ENCODE data around the gene GLP2R. TPM values are rescaled to one million over a fixed set of nuclear protein-coding genes. Genes with fewer than 3 reads are reported as not detected.

The GLP2R gene
- total RNA-seq, 1 donor from 2014 or later = not detected

- intact Hi-C loops (cut with DNase I) = no loop called here
- no peak for DNase-seq (ENCODE audit: low spot score in 2 of 2)
Measured at GRCh38 chr17:9798724-9799123, 27.0 kb upstream of the GLP2R start.

GRCh38 chr17:9801505-9801904 is 24.2 kb upstream of the GLP2R start:
- intact Hi-C loops (cut with DNase I) = no loop called here
- no peaks in the 10 kb centered on the region for H3K36me3 ChIP-seq
- peaks cover 0 to 5% of the 10 kb centered on the region in 2 donors for H3K9me3 ChIP-seq
- no peak overlapping the region for H3K27ac ChIP-seq
- no peak overlapping the region for H3K4me3 ChIP-seq
- H3K27me3 ChIP-seq = no peaks in the 10 kb centered on the region
- no peaks in the 10 kb centered on the region for H3K4me1 ChIP-seq
- no peak for DNase-seq (ENCODE audit: low spot score in 2 of 2)
- TF ChIP-seq CTCF (IDR thresholded peaks at IDR 0.05) = no peak

More at GRCh38 chr17:9798724-9799123, 27.0 kb upstream of the GLP2R start:
- Histone ChIP-seq H3K27me3 (no peaks in the 10 kb centered on the region), H3K4me1 (no peaks in the 10 kb centered on the region), H3K36me3 (no peaks in the 10 kb centered on the region), H3K9me3 (no peaks in the 10 kb centered on the region), H3K27ac (no peak overlapping the region), H3K4me3 (no peak overlapping the region)
- no peak for TF ChIP-seq CTCF (IDR thresholded peaks at IDR 0.05)

- intact Hi-C loops (cut with DNase I) = no loop called here
- Histone ChIP-seq H3K27ac (no peak overlapping the region), H3K4me1 (no peaks in the 10 kb centered on the region), H3K27me3 (no peaks in the 10 kb centered on the region), H3K9me3 (peaks cover 0 to 5% of the 10 kb centered on the region in 2 donors), H3K36me3 (no peaks in the 10 kb centered on the region), H3K4me3 (no peak overlapping the region)
- TF ChIP-seq CTCF (IDR thresholded peaks at IDR 0.05) = no peak
- no peak for DNase-seq (ENCODE audit: low spot score in 2 of 2)
Measured at GRCh38 chr17:9802294-9802693, 23.4 kb upstream of the GLP2R start.

GRCh38 chr17:9802697-9803096 is 23.0 kb upstream of the GLP2R start:
- intact Hi-C loops (cut with DNase I) = no loop called here
- no peak for TF ChIP-seq CTCF (IDR thresholded peaks at IDR 0.05)
- H3K27ac ChIP-seq = no peak overlapping the region
- H3K4me1 ChIP-seq = no peaks in the 10 kb centered on the region
- H3K9me3 ChIP-seq = peaks cover 0 to 5% of the 10 kb centered on the region in 2 donors
- no peak for DNase-seq (ENCODE audit: low spot score in 2 of 2)
- no peaks in the 10 kb centered on the region for H3K36me3 ChIP-seq
- no peak overlapping the region for H3K4me3 ChIP-seq
- H3K27me3 ChIP-seq = no peaks in the 10 kb centered on the region

DNA sequence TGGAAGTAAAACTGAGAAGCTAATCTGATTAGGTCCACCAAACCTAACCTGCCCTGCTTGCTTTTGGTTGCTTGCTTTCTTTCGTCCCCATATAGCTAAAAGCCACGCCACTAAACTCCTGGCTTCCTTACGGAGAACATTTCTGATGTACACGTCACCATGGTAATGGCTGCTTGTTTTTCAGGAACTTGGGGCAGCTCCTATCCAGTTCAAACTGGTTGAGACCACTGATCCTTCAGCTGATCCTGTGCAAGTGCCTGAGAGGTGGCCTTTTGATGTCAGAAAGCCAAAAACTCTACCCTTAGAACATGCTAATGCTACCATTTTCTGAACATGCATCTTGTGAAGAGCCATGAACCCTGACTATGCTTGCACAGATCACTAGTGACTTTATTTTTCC is 20.0 kb upstream of the GLP2R start:
- no peak overlapping the region for H3K27ac ChIP-seq
- no peaks in the 10 kb centered on the region for H3K27me3 ChIP-seq
- peaks cover 0 to 5% of the 10 kb centered on the region in 2 donors for H3K9me3 ChIP-seq
- no peaks in the 10 kb centered on the region for H3K4me1 ChIP-seq
- no peak for TF ChIP-seq CTCF (IDR thresholded peaks at IDR 0.05)
- no peak for DNase-seq (ENCODE audit: low spot score in 2 of 2)
- no peaks in the 10 kb centered on the region for H3K36me3 ChIP-seq
- no peak overlapping the region for H3K4me3 ChIP-seq
- intact Hi-C loops (cut with DNase I) = no loop called here

DNA sequence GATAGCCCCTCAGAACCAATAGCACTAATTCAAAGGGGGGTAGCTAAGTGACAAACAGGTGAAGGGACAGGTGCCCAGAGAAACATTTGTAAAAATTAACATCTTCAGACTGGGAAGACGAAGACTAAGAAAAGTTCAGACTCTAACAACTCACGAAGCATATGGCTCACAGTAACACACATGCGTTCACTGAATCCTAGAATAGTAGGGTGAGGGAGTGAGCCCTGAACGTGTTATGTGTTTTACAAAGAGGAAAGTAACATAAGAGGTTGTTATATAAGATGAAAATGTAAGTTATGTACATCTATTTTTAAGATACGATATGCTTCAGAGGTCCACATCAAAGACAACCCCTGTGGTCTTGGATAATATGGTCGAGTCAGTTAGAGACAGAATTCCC is 19.0 kb upstream of the GLP2R start:
- Histone ChIP-seq H3K4me1 (no peaks in the 10 kb centered on the region), H3K36me3 (no peaks in the 10 kb centered on the region), H3K4me3 (no peak overlapping the region), H3K9me3 (peaks cover 0 to 5% of the 10 kb centered on the region in 2 donors), H3K27ac (no peak overlapping the region), H3K27me3 (no peaks in the 10 kb centered on the region)
- intact Hi-C loops (cut with DNase I) = no loop called here
- no peak for TF ChIP-seq CTCF (IDR thresholded peaks at IDR 0.05)
- DNase-seq (ENCODE audit: low spot score in 2 of 2) = no peak
